ENCODE data around the gene FES. TPM values are rescaled to one million over a fixed set of nuclear protein-coding genes. Genes with fewer than 3 reads are reported as not detected.
A peak's percentile ranks its signal among the peaks of the same experiment; 100 is the strongest.

FES gene
- total and polyA plus RNA-seq, 2 of the 13 experiments (the other 11 are each of a cell fraction or from before 2014, with no cell fraction given) = 4.0 to 9.5 TPM

DNA sequence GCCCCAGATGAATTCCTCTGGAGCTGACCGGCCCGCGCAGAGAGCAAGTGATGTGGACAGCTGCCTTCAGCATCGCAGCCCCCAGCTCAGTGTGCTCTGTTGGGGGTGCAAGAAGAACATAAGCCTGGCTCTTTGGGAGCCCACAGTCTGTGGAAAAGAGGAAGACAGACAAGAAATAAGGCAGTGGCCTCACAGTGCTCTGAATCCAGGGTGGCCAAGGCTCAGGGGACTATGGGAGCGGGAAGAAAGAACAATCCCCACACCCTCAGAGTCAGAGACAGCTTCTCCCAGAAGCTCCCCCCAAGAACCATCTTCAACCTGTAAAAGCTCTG lies 48.3 kb downstream of the FES start:
- ChIA-PET CTCF (ENCODE audit: low intra/inter-chr PET ratio, low total read pairs) (interaction anchor here (0.8 to 1.4 kb wide), 2 partner anchors 29 to 100 kb away, joined by 3 to 4 read pairs; no protein-coding TSS in a partner anchor), POLR2A (interaction anchor here (0.6 to 4.5 kb wide), 12 partner anchors 11 to 140 kb away, joined by 3 to 45 read pairs (median 6); partner anchors contain the start of genes MAN2A2 and RCCD1)
- no peaks in the 10 kb centered on the region for H3K9me3 ChIP-seq (ENCODE audit: low read length)
- no peaks in the 10 kb centered on the region for H4K20me1 ChIP-seq (ENCODE audit: insufficient read depth, low read length)
- no peak for DNase-seq (ENCODE audit: low spot score)
- H3K4me3 ChIP-seq (replicated peaks in 1 of 3; ENCODE audit: insufficient read depth in 1 of 3, low read depth in 2 of 3, low read length in 3 of 3) = peak overlapping the region in 2 of 3 experiments; percentile 67 to 87; a peak in 3 of 6 replicates
- intact Hi-C loops (cut with micrococcal nuclease; ENCODE audit: unreplicated experiment) = loop anchor here (5.0 to 10.0 kb wide), 4 partner anchors 45 to 120 kb away; partner anchors contain the start of gene PRC1
- FAIRE-seq = no peak
- H3K79me2 ChIP-seq (ENCODE audit: insufficient read depth, low read length) = peaks cover 6% of the 10 kb centered on the region
- WGBS (ENCODE audit: low lambda C conversion rate) = 2% methylated on average over 5 of the region's 5 CpGs
- no peaks in the 10 kb centered on the region for H3K36me3 ChIP-seq (replicated peaks in 1 of 2; ENCODE audit: control insufficient read depth in 1 of 2, insufficient read depth in 2 of 2, low read length in 2 of 2)
- H3K4me2 ChIP-seq (ENCODE audit: low read depth, low read length) = peak overlapping the region; percentile 89
- BruUV-seq (replicated peaks) = no TSS peak
- no peak for ATAC-seq
- H3K9ac ChIP-seq (ENCODE audit: insufficient read depth, low read depth, low read length) = peak overlapping the region; percentile 88; the same call in 1 of the 2 replicates
- no peaks in the 10 kb centered on the region; a peak in 2 of 5 replicates for H3K27me3 ChIP-seq (ENCODE audit: control insufficient read depth in 1 of 2, insufficient read depth in 2 of 2, low read length in 2 of 2)
- peak overlapping the region; percentile 45 for H2AFZ ChIP-seq (ENCODE audit: low read length)
- in situ Hi-C loops (cut with HindIII; ENCODE audit: extremely low pct_ligation_motif_present, low pct_unique_long_range_greater_than_20kb) = loop anchor here (25.0 kb wide), 1 partner anchor 330 kb away; no protein-coding TSS in a partner anchor
- peaks cover 62% of the 10 kb centered on the region for H3K4me1 ChIP-seq (ENCODE audit: insufficient read depth, low read length)
- no peak overlapping the region for H3K27ac ChIP-seq (ENCODE audit: extremely low read length, insufficient read depth, low read length)
- no peak for TF ChIP-seq ZHX2 (IDR thresholded peaks at IDR 0.05; ENCODE audit: low read depth)
- TF ChIP-seq ZHX2 (CRISPR knock-in tag; IDR thresholded peaks at IDR 0.05; ENCODE audit: borderline replicate concordance) = 0 out of 2 replicates have a peak, but pooled peaks have one; percentile 6
- 0 out of 2 replicates have a peak, but pooled peaks have one; percentile 1 for TF ChIP-seq BCL6 (CRISPR knock-in tag; IDR thresholded peaks at IDR 0.05)
- TF ChIP-seq SNAPC5 (CRISPR knock-in tag; IDR thresholded peaks at IDR 0.05; ENCODE audit: borderline replicate concordance) = no peak
- TF ChIP-seq, protein P1, sequence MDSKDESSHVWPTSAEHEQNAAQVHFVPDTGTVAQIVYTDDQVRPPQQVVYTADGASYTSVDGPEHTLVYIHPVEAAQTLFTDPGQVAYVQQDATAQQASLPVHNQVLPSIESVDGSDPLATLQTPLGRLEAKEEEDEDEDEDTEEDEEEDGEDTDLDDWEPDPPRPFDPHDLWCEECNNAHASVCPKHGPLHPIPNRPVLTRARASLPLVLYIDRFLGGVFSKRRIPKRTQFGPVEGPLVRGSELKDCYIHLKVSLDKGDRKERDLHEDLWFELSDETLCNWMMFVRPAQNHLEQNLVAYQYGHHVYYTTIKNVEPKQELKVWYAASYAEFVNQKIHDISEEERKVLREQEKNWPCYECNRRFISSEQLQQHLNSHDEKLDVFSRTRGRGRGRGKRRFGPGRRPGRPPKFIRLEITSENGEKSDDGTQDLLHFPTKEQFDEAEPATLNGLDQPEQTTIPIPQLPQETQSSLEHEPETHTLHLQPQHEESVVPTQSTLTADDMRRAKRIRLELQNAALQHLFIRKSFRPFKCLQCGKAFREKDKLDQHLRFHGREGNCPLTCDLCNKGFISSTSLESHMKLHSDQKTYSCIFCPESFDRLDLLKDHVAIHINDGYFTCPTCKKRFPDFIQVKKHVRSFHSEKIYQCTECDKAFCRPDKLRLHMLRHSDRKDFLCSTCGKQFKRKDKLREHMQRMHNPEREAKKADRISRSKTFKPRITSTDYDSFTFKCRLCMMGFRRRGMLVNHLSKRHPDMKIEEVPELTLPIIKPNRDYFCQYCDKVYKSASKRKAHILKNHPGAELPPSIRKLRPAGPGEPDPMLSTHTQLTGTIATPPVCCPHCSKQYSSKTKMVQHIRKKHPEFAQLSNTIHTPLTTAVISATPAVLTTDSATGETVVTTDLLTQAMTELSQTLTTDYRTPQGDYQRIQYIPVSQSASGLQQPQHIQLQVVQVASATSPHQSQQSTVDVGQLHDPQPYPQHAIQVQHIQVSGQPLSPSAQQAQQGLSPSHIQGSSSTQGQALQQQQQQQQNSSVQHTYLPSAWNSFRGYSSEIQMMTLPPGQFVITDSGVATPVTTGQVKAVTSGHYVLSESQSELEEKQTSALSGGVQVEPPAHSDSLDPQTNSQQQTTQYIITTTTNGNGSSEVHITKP (CRISPR knock-in tag; IDR thresholded peaks at IDR 0.05; ENCODE audit: low read depth) = 0 out of 2 replicates have a peak, but pooled peaks have one; percentile 0
- TF ChIP-seq ZNF446 (CRISPR knock-in tag; IDR thresholded peaks at IDR 0.05) = 0 out of 2 replicates have a peak, but pooled peaks have one; percentile 0
- TF ChIP-seq GATAD1 (CRISPR knock-in tag; IDR thresholded peaks at IDR 0.05) = no peak
- peak; percentile 10; the same call in 1 of the 2 replicates for TF ChIP-seq ZNF580 (CRISPR knock-in tag; IDR thresholded peaks at IDR 0.05; ENCODE audit: borderline replicate concordance, low read depth)
- TF ChIP-seq ZBTB49 (CRISPR knock-in tag; IDR thresholded peaks at IDR 0.05; ENCODE audit: borderline replicate concordance) = no peak

Data from HepG2 (cell line).